Liver (tissue), 9 donors: Measurements from ENCODE around the gene PLCB1. TPM values are rescaled to one million over a fixed set of nuclear protein-coding genes. Genes with fewer than 3 reads are reported as not detected.

Source experiments
- DNase-seq: peaks from one replicate; pipeline ENCODE4 v3.0.0-alpha.2; 2017; ENCODE audit warnings: low spot score
- H3K27ac ChIP-seq, 2 donors: one replicate each; pipeline ENCODE4 v1.7.0; 2013; ENCODE audit warnings: inconsistent platforms in 2 of 2, low read length in 2 of 2, control low read depth in 1 of 2, low read depth in 1 of 2, mild to moderate bottlenecking in 1 of 2
- H3K27me3 ChIP-seq, 4 donors: one replicate each; pipeline versions ENCODE4 v1.6.1 to v1.7.0; 2013; ENCODE audit warnings: low read length in 3 of 4, inconsistent platforms in 1 of 4, mild to moderate bottlenecking in 1 of 4, moderate library complexity in 1 of 4; ENCODE audit not compliant: control insufficient read depth in 4 of 4, insufficient read depth in 4 of 4
- H3K36me3 ChIP-seq, 4 donors: one replicate each; pipeline versions ENCODE4 v1.6.1 to v1.7.0; 2013; ENCODE audit warnings: low read length in 3 of 4, mild to moderate bottlenecking in 3 of 4, low read depth in 1 of 4, moderate library complexity in 1 of 4; ENCODE audit not compliant: control insufficient read depth in 4 of 4, insufficient read depth in 3 of 4
- H3K4me1 ChIP-seq, 4 donors: one replicate each; pipeline versions ENCODE4 v1.6.1 to v1.7.0; 2013; ENCODE audit warnings: low read length in 3 of 4, mild to moderate bottlenecking in 3 of 4, moderate library complexity in 1 of 4; ENCODE audit not compliant: control insufficient read depth in 4 of 4, insufficient read depth in 4 of 4
- H3K4me3 ChIP-seq, 3 donors: one replicate each; pipeline versions ENCODE4 v1.6.1 to v1.7.0; 2013; ENCODE audit warnings: low read length in 3 of 3, control low read depth in 1 of 3, low read depth in 1 of 3, mild to moderate bottlenecking in 1 of 3
- H3K9ac ChIP-seq, 2 donors: one replicate each; pipeline ENCODE4 v1.7.0; 2013; ENCODE audit warnings: low read length in 2 of 2, mild to moderate bottlenecking in 2 of 2, moderate library complexity in 2 of 2, control low read depth in 1 of 2, low read depth in 1 of 2
- H3K9me3 ChIP-seq, 4 donors: one replicate each; pipeline versions ENCODE4 v1.6.1 to v1.7.0; 2013; ENCODE audit warnings: low read length in 3 of 4; ENCODE audit not compliant: control insufficient read depth in 4 of 4
- ATF3 ChIP-seq: IDR thresholded peaks from 2 replicates; pipeline ENCODE4 v1.6.1; 2016; ENCODE audit warnings: antibody characterized with exemption
- EGR1 ChIP-seq, 2 donors: IDR thresholded peaks; 2 replicates each; pipeline ENCODE4 v1.6.1; 2016 to 2018; ENCODE audit warnings: antibody characterized with exemption in 2 of 2, low read depth in 2 of 2
- FOXA2 ChIP-seq: IDR thresholded peaks from 2 replicates; pipeline ENCODE4 v1.6.1; 2016; ENCODE audit warnings: antibody characterized with exemption
- GABPA ChIP-seq, 2 donors: IDR thresholded peaks in 1 of 2; conservative IDR thresholded peaks in 1 of 2; 2 replicates each; pipeline ENCODE4 v1.6.1; 2016; ENCODE audit warnings: antibody characterized with exemption in 2 of 2, mild to moderate bottlenecking in 1 of 2, moderate library complexity in 1 of 2
- HNF4A ChIP-seq, 2 donors: conservative IDR thresholded peaks; 2 replicates each; pipeline ENCODE4 v1.6.1; 2016; ENCODE audit warnings: antibody characterized with exemption in 2 of 2, mild to moderate bottlenecking in 2 of 2
- HNF4G ChIP-seq: IDR thresholded peaks from 2 replicates; pipeline ENCODE4 v1.6.1; 2016; ENCODE audit warnings: antibody characterized with exemption
- MAX ChIP-seq: IDR thresholded peaks from 2 replicates; pipeline ENCODE4 v1.6.1; 2016; ENCODE audit warnings: antibody characterized with exemption
- RAD21 ChIP-seq, 2 donors: IDR thresholded peaks; 2 replicates each; pipeline ENCODE4 v1.6.1; 2016; ENCODE audit warnings: antibody characterized with exemption in 2 of 2, mild to moderate bottlenecking in 2 of 2
- RXRA ChIP-seq, 2 donors: IDR thresholded peaks; 2 replicates each; pipeline ENCODE4 v1.6.1; 2017 to 2018; ENCODE audit warnings: antibody characterized with exemption in 2 of 2, mild to moderate bottlenecking in 1 of 2
- TAF1 ChIP-seq: conservative IDR thresholded peaks from 2 replicates; pipeline ENCODE4 v1.6.1; 2016; ENCODE audit warnings: antibody characterized with exemption, mild to moderate bottlenecking
- WGBS: extraction: QIAGEN DNeasy Blood & Tissue Kit; methylation state at CpG from one replicate; pipeline ENCODE4 v1.1.7; 2013; 5-methylcytosine and 5-hydroxymethylcytosine counted together
- polyA plus RNA-seq, 2 donors: library from polyadenylated mRNA; stranded (reverse) in 1 of 2; unstranded in 1 of 2; fragments of 200-250 nt in 1 of 2; fragments of >200 nt in 1 of 2; fragmentation: Nextera tagmentation in 1 of 2; extraction: Ambion mirVana in 1 of 2; gene quantifications; one replicate each; pipeline versions ENCODE4 v1.2.1 to v1.2.3, GENCODE V29; 2013 to 2015
- total RNA-seq, 2 donors: library from RNA; depleted of rRNA; stranded (reverse); fragments of >200 nt; gene quantifications; one replicate each; pipeline ENCODE4 v1.2.3, GENCODE V29; 2014
- TF ChIP-seq, protein P1 (sequence below): IDR thresholded peaks from 2 replicates; pipeline ENCODE4 v1.6.1; 2016; ENCODE audit warnings: antibody characterized with exemption, mild to moderate bottlenecking
- donor health status: healthy.
- donor health status: healthy.
- donor health status: healthy.
- donor health status: healthy.
- donor health status: healthy.

The PLCB1 gene
- total and polyA plus RNA-seq, 4 donors: 3.7 to 13.5 (median 5.9) TPM

DNA sequence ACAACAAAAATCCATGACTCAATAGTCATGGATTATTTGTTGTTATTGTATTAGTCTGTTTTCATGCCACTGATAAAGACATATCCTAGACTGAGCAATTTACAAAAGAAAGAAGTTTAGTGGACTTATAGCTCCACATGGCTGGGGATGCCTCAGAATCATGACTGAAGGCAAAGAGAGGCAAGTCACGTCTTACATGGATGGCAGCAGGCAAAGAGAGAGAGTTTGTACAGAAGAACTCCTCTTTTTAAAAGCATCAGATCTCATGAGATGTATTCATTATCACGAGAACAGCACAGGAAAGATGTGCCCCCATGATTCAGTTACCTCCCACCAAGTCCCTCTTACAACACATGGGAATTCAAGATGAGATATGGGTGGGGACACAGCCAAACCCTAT, 792.5 kb downstream of the PLCB1 start (continued):
- no peak for TF ChIP-seq ATF3

GRCh38 chr20:8930726-8931125, 798.7 kb downstream of the PLCB1 start:
- Histone ChIP-seq H3K4me3 (no peak overlapping the region), H3K27ac (no peak overlapping the region), H3K9me3 (no peaks in the 10 kb centered on the region), H3K4me1 (no peaks in the 10 kb centered on the region), H3K36me3 (no peaks in the 10 kb centered on the region), H3K9ac (no peak overlapping the region), H3K27me3 (no peaks in the 10 kb centered on the region)
- WGBS: 66% methylated on average over 2 of the region's 2 CpGs
- no peak for TF ChIP-seq MAX
- TF ChIP-seq GABPA (IDR thresholded peaks at IDR 0.05 in 1 of 2, conservative IDR thresholded peaks at IDR 0.05 in 1 of 2): no peak
- no peak for TF ChIP-seq TAF1
- TF ChIP-seq, protein P1, sequence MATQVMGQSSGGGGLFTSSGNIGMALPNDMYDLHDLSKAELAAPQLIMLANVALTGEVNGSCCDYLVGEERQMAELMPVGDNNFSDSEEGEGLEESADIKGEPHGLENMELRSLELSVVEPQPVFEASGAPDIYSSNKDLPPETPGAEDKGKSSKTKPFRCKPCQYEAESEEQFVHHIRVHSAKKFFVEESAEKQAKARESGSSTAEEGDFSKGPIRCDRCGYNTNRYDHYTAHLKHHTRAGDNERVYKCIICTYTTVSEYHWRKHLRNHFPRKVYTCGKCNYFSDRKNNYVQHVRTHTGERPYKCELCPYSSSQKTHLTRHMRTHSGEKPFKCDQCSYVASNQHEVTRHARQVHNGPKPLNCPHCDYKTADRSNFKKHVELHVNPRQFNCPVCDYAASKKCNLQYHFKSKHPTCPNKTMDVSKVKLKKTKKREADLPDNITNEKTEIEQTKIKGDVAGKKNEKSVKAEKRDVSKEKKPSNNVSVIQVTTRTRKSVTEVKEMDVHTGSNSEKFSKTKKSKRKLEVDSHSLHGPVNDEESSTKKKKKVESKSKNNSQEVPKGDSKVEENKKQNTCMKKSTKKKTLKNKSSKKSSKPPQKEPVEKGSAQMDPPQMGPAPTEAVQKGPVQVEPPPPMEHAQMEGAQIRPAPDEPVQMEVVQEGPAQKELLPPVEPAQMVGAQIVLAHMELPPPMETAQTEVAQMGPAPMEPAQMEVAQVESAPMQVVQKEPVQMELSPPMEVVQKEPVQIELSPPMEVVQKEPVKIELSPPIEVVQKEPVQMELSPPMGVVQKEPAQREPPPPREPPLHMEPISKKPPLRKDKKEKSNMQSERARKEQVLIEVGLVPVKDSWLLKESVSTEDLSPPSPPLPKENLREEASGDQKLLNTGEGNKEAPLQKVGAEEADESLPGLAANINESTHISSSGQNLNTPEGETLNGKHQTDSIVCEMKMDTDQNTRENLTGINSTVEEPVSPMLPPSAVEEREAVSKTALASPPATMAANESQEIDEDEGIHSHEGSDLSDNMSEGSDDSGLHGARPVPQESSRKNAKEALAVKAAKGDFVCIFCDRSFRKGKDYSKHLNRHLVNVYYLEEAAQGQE: no peak
- no peak for TF ChIP-seq RAD21 (IDR thresholded peaks at IDR 0.05)
- DNase-seq: no peak

GRCh38 chr20:8932192-8933165, 800.4 kb downstream of the PLCB1 start:
- Histone ChIP-seq H3K27ac (no peak overlapping the region), H3K27me3 (no peaks in the 10 kb centered on the region), H3K36me3 (no peaks in the 10 kb centered on the region), H3K9me3 (no peaks in the 10 kb centered on the region), H3K4me3 (no peak overlapping the region), H3K9ac (no peak overlapping the region), H3K4me1 (no peaks in the 10 kb centered on the region)
- 70% methylated on average over 3 of the region's 3 CpGs for WGBS
- TF ChIP-seq RXRA (IDR thresholded peaks at IDR 0.05) (no peak), RAD21 (IDR thresholded peaks at IDR 0.05) (no peak), FOXA2 (no peak), ATF3 (no peak), HNF4G (no peak), HNF4A (conservative IDR thresholded peaks at IDR 0.05) (no peak), EGR1 (IDR thresholded peaks at IDR 0.05; ENCODE audit: low read depth in 2 of 2) (no peak), GABPA (IDR thresholded peaks at IDR 0.05 in 1 of 2, conservative IDR thresholded peaks at IDR 0.05 in 1 of 2) (no peak)
- TF ChIP-seq, protein P1: no peak
- no peak for DNase-seq
